Measurements from ENCODE around the gene INAVA. TPM values are rescaled to one million over a fixed set of nuclear protein-coding genes. Genes with fewer than 3 reads are reported as not detected.

The INAVA gene
- total and polyA plus RNA-seq, 2 experiments from 2014 or later = 25.3 to 43.9 TPM

- no peak overlapping the region for H3K4me2 ChIP-seq
- no peaks in the 10 kb centered on the region for H3K27me3 ChIP-seq (ENCODE audit: insufficient read depth)
- no peaks in the 10 kb centered on the region for H3F3A ChIP-seq (replicated peaks; ENCODE audit: low read depth)
- peaks cover 31% of the 10 kb centered on the region for H3K36me3 Mint-ChIP-seq (ENCODE audit: low read depth)
- H3K9me2 ChIP-seq (ENCODE audit: insufficient read depth) = no peaks in the 10 kb centered on the region
- H3K27ac ChIP-seq (ENCODE audit: low read depth) = no peak overlapping the region
- peaks cover 27% of the 10 kb centered on the region for H3K36me3 ChIP-seq (ENCODE audit: insufficient read depth)
- DNase-seq (ENCODE audit: low spot score) (no peak), ATAC-seq (no peak)
- H4K20me1 ChIP-seq (replicated peaks; ENCODE audit: insufficient read depth) = no peaks in the 10 kb centered on the region
- no peak overlapping the region for H3K27ac Mint-ChIP-seq
- peaks cover 8% of the 10 kb centered on the region; the same call in 2 of the 3 replicates for H3K4me1 Mint-ChIP-seq
- H3K27me3 Mint-ChIP-seq (ENCODE audit: insufficient read depth, low read depth, poor library complexity) = no peaks in the 10 kb centered on the region
- H3K4me1 ChIP-seq (ENCODE audit: insufficient read depth) = 0 out of 2 replicates have a peak, but pooled peaks cover 5% of the 10 kb centered on the region
- H3K9me3 Mint-ChIP-seq = no peaks in the 10 kb centered on the region
- no peaks in the 10 kb centered on the region for H3K79me2 ChIP-seq (replicated peaks; ENCODE audit: insufficient read depth)
- no peak overlapping the region for H2AFZ ChIP-seq
- no peak overlapping the region for H3K4me3 ChIP-seq
- TF ChIP-seq CTCF (conservative IDR thresholded peaks at IDR 0.05; ENCODE audit: low read depth in 2 of 2) (no peak), STAT1 (IDR thresholded peaks at IDR 0.05; ENCODE audit: unreplicated experiment) (no peak), EZH2 (IDR thresholded peaks at IDR 0.05; ENCODE audit: low read depth, unreplicated experiment) (no peak)
- H3K4me3 Mint-ChIP-seq = no peak overlapping the region
These were observed 44.1 kb upstream of the INAVA start for GRCh38 chr1:200850554-200850953.

DNA sequence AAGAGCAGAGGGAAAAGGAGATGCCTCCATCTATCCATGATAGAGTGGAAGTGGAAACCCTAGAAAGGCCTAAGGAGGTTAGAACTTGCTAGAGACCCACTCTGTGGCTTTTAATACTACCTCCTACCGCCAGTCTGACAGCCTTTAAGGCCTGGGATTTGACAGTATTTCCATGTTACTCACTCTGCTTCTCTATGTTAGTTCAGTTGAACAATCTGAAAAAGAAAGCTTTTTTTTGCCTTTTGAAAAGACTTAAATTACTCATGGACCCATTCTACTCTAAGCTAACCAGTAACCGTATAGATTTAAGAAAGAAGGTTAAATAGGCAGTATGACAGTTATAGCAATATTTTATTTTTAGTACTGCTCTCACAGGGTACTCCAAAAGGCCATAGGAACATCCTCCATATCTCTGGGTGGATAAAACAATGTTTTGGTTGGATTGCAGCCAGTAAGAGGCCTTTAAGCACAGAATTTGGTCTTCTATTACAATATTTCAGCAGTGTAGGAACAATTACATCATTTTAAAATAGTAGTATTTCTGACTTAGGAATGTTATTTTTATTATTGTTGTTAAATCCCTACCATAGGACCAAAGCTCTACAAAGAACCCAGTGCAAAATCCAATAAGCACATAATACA lies 37.9 kb upstream of the INAVA start:
- ATAC-seq (no peak), DNase-seq (ENCODE audit: low spot score) (no peak)
- TF ChIP-seq CREB1 (CRISPR knock-in tag; IDR thresholded peaks at IDR 0.05; ENCODE audit: low read depth) (no peak), NANOG (IDR thresholded peaks at IDR 0.05; ENCODE audit: borderline replicate concordance) (no peak), CTCF (conservative IDR thresholded peaks at IDR 0.05; ENCODE audit: low read depth in 2 of 2) (no peak), STAT1 (IDR thresholded peaks at IDR 0.05; ENCODE audit: unreplicated experiment) (no peak), ETS1 (IDR thresholded peaks at IDR 0.05) (no peak), ZNF114 (CRISPR knock-in tag; IDR thresholded peaks at IDR 0.05) (no peak), EZH2phosphoT487 (IDR thresholded peaks at IDR 0.05; ENCODE audit: unreplicated experiment) (no peak)
- Histone ChIP-seq H3K4me3 (no peak overlapping the region), H3K9me2 (ENCODE audit: insufficient read depth) (no peaks in the 10 kb centered on the region), H3K36me3 (ENCODE audit: insufficient read depth) (peaks cover 26% of the 10 kb centered on the region), H3K4me2 (no peak overlapping the region), H3K27me3 (ENCODE audit: insufficient read depth) (no peaks in the 10 kb centered on the region), H3F3A (replicated peaks; ENCODE audit: low read depth) (no peaks in the 10 kb centered on the region), H3K79me2 (replicated peaks; ENCODE audit: insufficient read depth) (no peaks in the 10 kb centered on the region), H4K20me1 (replicated peaks; ENCODE audit: insufficient read depth) (no peaks in the 10 kb centered on the region), H3K4me1 (ENCODE audit: insufficient read depth) (no peaks in the 10 kb centered on the region), H3K27ac (ENCODE audit: low read depth) (no peak overlapping the region), H2AFZ (no peak overlapping the region)
- Mint-ChIP-seq H3K27ac (no peak overlapping the region), H3K27me3 (ENCODE audit: insufficient read depth, low read depth, poor library complexity) (no peaks in the 10 kb centered on the region), H3K36me3 (ENCODE audit: low read depth) (peaks cover 21% of the 10 kb centered on the region), H3K4me3 (no peak overlapping the region), H3K4me1 (no peaks in the 10 kb centered on the region), H3K9me3 (no peaks in the 10 kb centered on the region)
